K562 (cell line): ENCODE results near the gene UBE2A. TPM values are rescaled to one million over a fixed set of nuclear protein-coding genes. Genes with fewer than 3 reads are reported as not detected.

Experiments
- ATAC-seq: fragments of 200-7000 bp; cut with Tn5 transposase; 3 replicates; pipeline ENCODE4 v1.9.1; 2020; ENCODE audit warnings: moderate library complexity
- BruUV-seq: library from RNA; stranded (reverse); fragments of 400-500 nt; replicated peaks from 2 replicates; lab custom pipeline; 2021; lab: Mats Ljungman, UMichigan
- CTCF ChIA-PET: fragments of 300-600 bp; formaldehyde crosslinking; extraction: SDS; loops from one replicate; lab custom pipeline; 2021; ENCODE audit warnings: low intra/inter-chr PET ratio; lab: Yijun Ruan, JAX
- POLR2A ChIA-PET: fragments of 300-600, 350-650 bp; sonication (Branson Sonifier 250); formaldehyde crosslinking; extraction: SDS; loops from one replicate; lab custom pipeline; 2021; ENCODE audit warnings: antibody characterized with exemption, inconsistent platforms; lab: Yijun Ruan, JAX
- DNase-seq, 4 experiments: peaks; one replicate each; pipeline versions ENCODE4 v3.0.0 to v3.0.0-alpha.2; 2011 to 2018; ENCODE audit warnings: low spot score in 3 of 4, mixed read lengths in 3 of 4; ENCODE audit errors: extremely low read depth in 1 of 4
- FAIRE-seq: peaks from 2 replicates; lab custom pipeline; 2011; peaks lifted over from hg19 to GRCh38; lab: Jason Lieb, UNC
- H2AFZ ChIP-seq: 2 replicates; pipeline ENCODE4 v1.6.0; 2011; ENCODE audit warnings: low read depth, low read length, control low read depth, inconsistent platforms
- H3K27ac ChIP-seq: fragments of 200-600 bp; 3 replicates; pipeline ENCODE4 v1.8.0; 2011; ENCODE audit warnings: low read depth, mild to moderate bottlenecking, control low read depth, inconsistent platforms, low read length, moderate library complexity, mixed read lengths; ENCODE audit errors: extremely low read depth
- H3K27me3 ChIP-seq, 2 experiments: fragments of 300-600 bp in 1 of 2; 2 replicates in 1 of 2; 3 replicates in 1 of 2; pipeline versions ENCODE4 v1.6.0 to v1.8.0; 2011; ENCODE audit warnings: inconsistent platforms in 2 of 2, low read length in 2 of 2, mild to moderate bottlenecking in 1 of 2, mixed read lengths in 1 of 2, moderate library complexity in 1 of 2; ENCODE audit not compliant: control insufficient read depth in 2 of 2, insufficient read depth in 2 of 2
- H3K36me3 ChIP-seq: fragments of 300-600 bp; 3 replicates; pipeline ENCODE4 v1.8.0; 2011; ENCODE audit warnings: mild to moderate bottlenecking, low read length, inconsistent platforms; ENCODE audit not compliant: control insufficient read depth, insufficient read depth
- H3K4me1 ChIP-seq, 2 experiments: fragments of 200-600 bp in 1 of 2; replicated peaks in 1 of 2; 2 replicates in 1 of 2; 3 replicates in 1 of 2; pipeline versions ENCODE4 v1.5.1 to v1.8.0; 2011; ENCODE audit warnings: inconsistent platforms in 2 of 2, low read length in 2 of 2, mild to moderate bottlenecking in 1 of 2, mixed read lengths in 1 of 2, moderate library complexity in 1 of 2; ENCODE audit not compliant: control insufficient read depth in 2 of 2, insufficient read depth in 2 of 2
- H3K4me2 ChIP-seq: 2 replicates; pipeline ENCODE4 v1.6.1; 2011; ENCODE audit warnings: low read length, control low read depth, inconsistent platforms, mixed read lengths; ENCODE audit not compliant: insufficient read depth
- H3K4me3 ChIP-seq: fragments of 200-600 bp; sonication (generic), shearing (Covaris generic); 2 replicates; pipeline ENCODE4 v1.5.1; 2016; ENCODE audit warnings: control low read depth, inconsistent platforms
- H3K79me2 ChIP-seq: fragments of 200-600 bp; 3 replicates; pipeline ENCODE4 v1.8.0; 2011; ENCODE audit warnings: low read length, inconsistent platforms; ENCODE audit not compliant: control insufficient read depth, insufficient read depth
- H3K9ac ChIP-seq, 2 experiments: 2 replicates each; pipeline versions ENCODE4 v1.6.0 to v1.6.1; 2011; ENCODE audit warnings: low read depth in 2 of 2, low read length in 2 of 2, control low read depth in 1 of 2, inconsistent platforms in 1 of 2, mild to moderate bottlenecking in 1 of 2, mixed read lengths in 1 of 2; ENCODE audit not compliant: insufficient read depth in 1 of 2
- H3K9me1 ChIP-seq: one replicate; pipeline ENCODE4 v1.6.0; 2011; ENCODE audit warnings: inconsistent platforms, mild to moderate bottlenecking, low read length, moderate library complexity; ENCODE audit not compliant: control insufficient read depth, insufficient read depth
- H3K9me3 ChIP-seq: replicated peaks from 2 replicates; pipeline ENCODE4 v1.5.1; 2011; ENCODE audit warnings: low read depth, low read length, inconsistent platforms; ENCODE audit not compliant: control insufficient read depth, insufficient read depth
- H4K20me1 ChIP-seq: replicated peaks from 2 replicates; pipeline ENCODE4 v1.6.1; 2011; ENCODE audit warnings: low read length, inconsistent platforms, mixed read lengths; ENCODE audit not compliant: control insufficient read depth, insufficient read depth
- ASH1L ChIP-seq: fragments of 450-650 bp; IDR thresholded peaks from 2 replicates; pipeline ENCODE4 v1.6.1; 2018; ENCODE audit warnings: borderline replicate concordance, mild to moderate bottlenecking, low read depth; ENCODE audit not compliant: partially characterized antibody
- BRD4 ChIP-seq: fragments of 200-600 bp; sonication (generic); IDR thresholded peaks from 2 replicates; pipeline ENCODE4 v1.6.1; 2017; ENCODE audit warnings: inconsistent platforms
- BRF1 ChIP-seq: IDR thresholded peaks from 3 replicates; pipeline ENCODE4 v1.6.1; 2011; ENCODE audit warnings: borderline replicate concordance, mild to moderate bottlenecking; ENCODE audit not compliant: insufficient read length; ENCODE audit errors: extremely low read depth
- CC2D1A ChIP-seq: fragments of 450-650 bp; IDR thresholded peaks from 2 replicates; pipeline ENCODE4 v1.6.1; 2017; ENCODE audit warnings: mild to moderate bottlenecking
- CREBBP ChIP-seq: IDR thresholded peaks from one replicate; pipeline ENCODE4 v1.6.1; 2012; ENCODE audit warnings: low read depth, mild to moderate bottlenecking, control low read depth, inconsistent platforms, low read length
- E2F6 ChIP-seq, 2 experiments: IDR thresholded peaks; 2 replicates each; pipeline ENCODE4 v1.6.1; 2011; ENCODE audit warnings: borderline replicate concordance in 1 of 2, control low read depth in 1 of 2, low read depth in 1 of 2, low read length in 1 of 2, mild to moderate bottlenecking in 1 of 2, mixed read lengths in 1 of 2, moderate library complexity in 1 of 2; ENCODE audit not compliant: insufficient read depth in 1 of 2, insufficient read length in 1 of 2, poor library complexity in 1 of 2, severe bottlenecking in 1 of 2; ENCODE audit errors: extremely low read depth in 1 of 2
- ELF2 ChIP-seq: fragments of 250-450 bp; sonication (Bioruptor Pico); IDR thresholded peaks from 2 replicates; pipeline ENCODE4 v1.5.0; 2021; ENCODE audit warnings: mild to moderate bottlenecking
- ETS2 ChIP-seq: IDR thresholded peaks from 2 replicates; pipeline ENCODE4 v1.6.1; 2016; ENCODE audit warnings: borderline replicate concordance, missing genetic modification characterization, mild to moderate bottlenecking, moderate library complexity, missing compliant biosample characterization; ENCODE audit not compliant: poor library complexity, severe bottlenecking
- MAFG ChIP-seq: fragments of 450-650 bp; conservative IDR thresholded peaks from 2 replicates; pipeline ENCODE4 v1.6.1; 2016; ENCODE audit warnings: missing genetic modification characterization, missing compliant biosample characterization
- MYBL2 ChIP-seq, 2 experiments: fragments of 450-650 bp in 1 of 2; sonication (generic) in 1 of 2; formaldehyde crosslinking in 1 of 2; IDR thresholded peaks; 2 replicates each; pipeline versions ENCODE4 v1.6.1 to v1.8.1; 2017 to 2022; ENCODE audit warnings: borderline replicate concordance in 1 of 2, inconsistent platforms in 1 of 2, low read depth in 1 of 2, mild to moderate bottlenecking in 1 of 2, missing genetic modification reagents in 1 of 2, moderate library complexity in 1 of 2
- NFIX ChIP-seq: fragments of 250-450 bp; sonication (Bioruptor Pico); IDR thresholded peaks from 2 replicates; pipeline ENCODE4 v1.4.0; 2020; ENCODE audit warnings: low read depth, mild to moderate bottlenecking, moderate library complexity
- PTTG1 ChIP-seq: fragments of 450-650 bp; IDR thresholded peaks from 2 replicates; pipeline ENCODE4 v1.6.1; 2016; ENCODE audit warnings: low read depth, mild to moderate bottlenecking, missing genetic modification characterization, missing compliant biosample characterization
- PURB ChIP-seq: sonication (generic); formaldehyde crosslinking; IDR thresholded peaks from 2 replicates; pipeline ENCODE4 v1.9.0; 2021; ENCODE audit warnings: low read depth, mild to moderate bottlenecking, missing genetic modification reagents
- PYGO2 ChIP-seq: fragments of 450-650 bp; IDR thresholded peaks from 2 replicates; pipeline ENCODE4 v1.6.1; 2016; ENCODE audit warnings: mild to moderate bottlenecking, missing genetic modification characterization, moderate library complexity, missing compliant biosample characterization
- SFPQ ChIP-seq: fragments of 200-400 bp; formaldehyde crosslinking; IDR thresholded peaks from 2 replicates; pipeline ENCODE4 v1.6.1; 2017; ENCODE audit warnings: mild to moderate bottlenecking, low read depth, low read length, moderate library complexity
- TCF3 ChIP-seq: sonication (generic); formaldehyde crosslinking; IDR thresholded peaks from 2 replicates; pipeline ENCODE4 v1.4.0; 2020; ENCODE audit warnings: mild to moderate bottlenecking, missing genetic modification reagents
- ZKSCAN1 ChIP-seq: fragments of 150-350 bp; IDR thresholded peaks from 2 replicates; pipeline ENCODE4 v1.6.1; 2016; ENCODE audit warnings: low read depth, low read length
- ZNF24 ChIP-seq: fragments of 450-650 bp; IDR thresholded peaks from 2 replicates; pipeline ENCODE4 v1.6.1; 2016
- ZNF324 ChIP-seq: fragments of 250-450 bp; sonication (Bioruptor Pico); IDR thresholded peaks from 2 replicates; pipeline ENCODE4 v1.4.0; 2020; ENCODE audit warnings: mild to moderate bottlenecking
- WGBS: fragments of 100-300 bp; shearing (Covaris generic); methylation state at CpG from one replicate; pipeline ENCODE4 v1.1.6; 2016; ENCODE audit warnings: low coverage, mixed read lengths; ENCODE audit not compliant: insufficient coverage; ENCODE audit errors: missing lambda C conversion rate; 5-methylcytosine and 5-hydroxymethylcytosine counted together
- in situ Hi-C: fragments of 300-500 bp; cut with MboI; formaldehyde crosslinking; loops from 4 replicates; pipeline ENCODE4 v1.15.0; 2018; ENCODE audit warnings: inconsistent platforms, mixed read lengths
- intact Hi-C: fragments of 100-400 bp; cut with micrococcal nuclease; formaldehyde crosslinking; loops from 2 replicates; pipeline ENCODE4 v1.14.2; 2022
- polyA plus RNA-seq, 8 experiments: library from polyadenylated mRNA; depleted of rRNA in 4 of 8; stranded (reverse) in 5 of 8; unstranded in 3 of 8; fragments of >200 nt; fragmentation: Nextera tagmentation in 2 of 8; fragmentation: Illumina TruSeq in 1 of 8; extraction: Ambion mirVana in 2 of 8; extraction: Trizol in 1 of 8; gene quantifications; 2 replicates each; pipeline versions ENCODE4 v1.2.1 to v1.2.3, GENCODE V29; 2011 to 2014; ENCODE audit warnings: inconsistent platforms in 1 of 8, missing spikeins in 1 of 8
- total RNA-seq, 7 experiments: library from RNA; depleted of rRNA in 6 of 7; stranded (reverse); fragments of >200 nt in 6 of 7; fragmentation: Illumina TruSeq in 2 of 7; extraction: Trizol in 2 of 7; gene quantifications; 2 replicates each; pipeline versions ENCODE4 v1.2.1 to v1.2.3, GENCODE V29; 2011 to 2021; ENCODE audit warnings: low replicate concordance in 1 of 7

Gene UBE2A
- total and polyA plus RNA-seq, 9 of the 15 experiments (the other 6 are each of a cell fraction or from before 2014, with no cell fraction given), result 21.6 to 87.6 (median 47.8) TPM

- no peaks in the 10 kb centered on the region for H3K4me1 ChIP-seq
- intact Hi-C loops (no loop called here), in situ Hi-C loops (no loop called here)
- WGBS, result 75% methylated on average over 2 of the region's 2 CpGs
- ChIA-PET POLR2A (interaction anchor here (0.6 to 1.8 kb wide), 5 partner anchors 9 to 194 kb away, joined by 4 to 11 read pairs (median 4); partner anchors contain the start of genes NKRF and UBE2A), CTCF (no interaction called here)
- peaks cover 20% of the 10 kb centered on the region for H3K36me3 ChIP-seq
- no peak overlapping the region for H3K9ac ChIP-seq
- H4K20me1 ChIP-seq, result no peaks in the 10 kb centered on the region
- TF ChIP-seq PYGO2 (tag) (no peak), ASH1L (no peak), ZNF24 (no peak), SFPQ (no peak), ELF2 (CRISPR knock-in tag) (no peak), ETS2 (no peak), TCF3 (CRISPR knock-in tag) (no peak), PTTG1 (no peak), NFIX (no peak), ZKSCAN1 (no peak), CC2D1A (no peak), BRF1 (no peak), MAFG (tag) (no peak), BRD4 (no peak), MYBL2 (IDR thresholded peaks at IDR 0.05; ENCODE audit: low read depth) (no peak), MYBL2 (CRISPR knock-in tag; IDR thresholded peaks at IDR 0.05; ENCODE audit: borderline replicate concordance) (no peak), PURB (CRISPR knock-in tag) (no peak), CREBBP (no peak), E2F6 (IDR thresholded peaks at IDR 0.05; ENCODE audit: borderline replicate concordance in 1 of 2, extremely low read depth in 1 of 2, insufficient read depth in 1 of 2, insufficient read length in 1 of 2, low read depth in 1 of 2, low read length in 1 of 2, poor library complexity in 1 of 2, severe bottlenecking in 1 of 2) (no peak), ZNF324 (CRISPR knock-in tag) (no peak)
- ATAC-seq (no peak), FAIRE-seq (no peak), DNase-seq (no peak)
- H3K79me2 ChIP-seq, result no peaks in the 10 kb centered on the region; the same call in 2 of the 3 replicates
- H3K27me3 ChIP-seq, result no peaks in the 10 kb centered on the region
- no peak overlapping the region for H2AFZ ChIP-seq
- H3K27ac ChIP-seq, result no peak overlapping the region
- H3K9me3 ChIP-seq, result no peaks in the 10 kb centered on the region
- no peak overlapping the region for H3K4me3 ChIP-seq
- H3K4me2 ChIP-seq, result no peak overlapping the region
- no TSS peak for BruUV-seq
- no peaks in the 10 kb centered on the region for H3K9me1 ChIP-seq
These were observed 9.2 kb downstream of the UBE2A start for GRCh38 chrX:119583431-119584059.
